A172 (cell line): ENCODE results near the gene MALT1. TPM values are rescaled to one million over a fixed set of nuclear protein-coding genes. Genes with fewer than 3 reads are reported as not detected.
"Not testable (repeated sequence)": the region's sequence is repeated elsewhere in the genome, so short reads cannot be mapped to it uniquely, and the experiment has no call there.

Source experiments
- DNase-seq: peaks from one replicate; pipeline ENCODE4 v3.0.0-alpha.2; 2015; ENCODE audit warnings: low spot score
- total RNA-seq: library from RNA; depleted of rRNA; stranded (reverse); fragments of >200 nt; shearing (Covaris generic); gene quantifications from 2 replicates; pipeline ENCODE4 v1.2.3, GENCODE V29; 2014; rRNA removed

The MALT1 gene, protein sequence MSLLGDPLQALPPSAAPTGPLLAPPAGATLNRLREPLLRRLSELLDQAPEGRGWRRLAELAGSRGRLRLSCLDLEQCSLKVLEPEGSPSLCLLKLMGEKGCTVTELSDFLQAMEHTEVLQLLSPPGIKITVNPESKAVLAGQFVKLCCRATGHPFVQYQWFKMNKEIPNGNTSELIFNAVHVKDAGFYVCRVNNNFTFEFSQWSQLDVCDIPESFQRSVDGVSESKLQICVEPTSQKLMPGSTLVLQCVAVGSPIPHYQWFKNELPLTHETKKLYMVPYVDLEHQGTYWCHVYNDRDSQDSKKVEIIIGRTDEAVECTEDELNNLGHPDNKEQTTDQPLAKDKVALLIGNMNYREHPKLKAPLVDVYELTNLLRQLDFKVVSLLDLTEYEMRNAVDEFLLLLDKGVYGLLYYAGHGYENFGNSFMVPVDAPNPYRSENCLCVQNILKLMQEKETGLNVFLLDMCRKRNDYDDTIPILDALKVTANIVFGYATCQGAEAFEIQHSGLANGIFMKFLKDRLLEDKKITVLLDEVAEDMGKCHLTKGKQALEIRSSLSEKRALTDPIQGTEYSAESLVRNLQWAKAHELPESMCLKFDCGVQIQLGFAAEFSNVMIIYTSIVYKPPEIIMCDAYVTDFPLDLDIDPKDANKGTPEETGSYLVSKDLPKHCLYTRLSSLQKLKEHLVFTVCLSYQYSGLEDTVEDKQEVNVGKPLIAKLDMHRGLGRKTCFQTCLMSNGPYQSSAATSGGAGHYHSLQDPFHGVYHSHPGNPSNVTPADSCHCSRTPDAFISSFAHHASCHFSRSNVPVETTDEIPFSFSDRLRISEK
- 66.7 and 69.0 TPM in 2 replicates for total RNA-seq

DNA sequence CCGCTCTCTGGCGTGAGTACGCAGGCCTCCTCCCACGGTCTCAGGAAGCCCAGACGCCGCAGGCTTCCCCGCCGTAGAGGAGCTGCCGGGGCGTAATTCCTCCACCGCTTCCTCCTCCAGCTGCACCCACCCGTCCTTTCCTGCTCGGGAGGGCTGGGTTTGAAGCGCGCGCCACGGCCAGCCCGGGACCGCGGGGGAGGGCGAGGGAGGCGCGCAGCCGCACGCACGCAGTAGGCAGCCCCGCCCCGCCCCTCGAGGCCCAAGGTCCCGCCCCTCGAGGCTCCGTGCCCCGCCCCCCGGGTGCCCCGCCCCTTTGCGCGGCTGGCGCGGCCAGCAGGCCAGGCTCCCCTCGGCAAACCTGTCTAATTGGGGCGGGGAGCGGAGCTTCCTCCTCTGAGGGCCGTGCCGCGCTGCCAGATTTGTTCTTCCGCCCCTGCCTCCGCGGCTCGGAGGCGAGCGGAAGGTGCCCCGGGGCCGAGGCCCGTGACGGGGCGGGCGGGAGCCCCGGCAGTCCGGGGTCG is at the start of gene MALT1:
TSS of gene MALT1 (plus strand) at position 355 of the 521 bp plus-strand sequence. CDS start 179 bp downstream, outside the sequence.
- DNase-seq = peak; percentile 61

DNA sequence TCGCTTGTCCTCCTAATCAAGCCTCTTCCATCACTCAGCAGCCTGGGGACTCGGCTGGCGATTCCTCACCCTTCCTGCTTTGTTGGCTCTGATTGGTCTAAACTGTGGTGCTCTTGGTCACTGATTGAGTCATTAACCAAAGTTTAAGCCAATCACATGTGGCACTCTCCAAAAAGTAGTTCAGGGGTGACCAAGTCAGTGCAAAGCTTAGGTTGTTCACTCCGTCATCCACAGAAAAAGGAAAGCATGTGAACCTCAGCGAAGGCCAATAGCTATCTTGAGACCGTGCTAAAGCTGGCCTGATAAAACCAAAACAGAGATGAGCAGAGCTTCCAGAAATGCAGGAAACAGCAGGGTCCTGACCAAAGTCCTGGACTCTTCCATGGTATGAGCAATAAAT is 47.3 kb upstream of the MALT1 start:
- no peak for DNase-seq

DNA sequence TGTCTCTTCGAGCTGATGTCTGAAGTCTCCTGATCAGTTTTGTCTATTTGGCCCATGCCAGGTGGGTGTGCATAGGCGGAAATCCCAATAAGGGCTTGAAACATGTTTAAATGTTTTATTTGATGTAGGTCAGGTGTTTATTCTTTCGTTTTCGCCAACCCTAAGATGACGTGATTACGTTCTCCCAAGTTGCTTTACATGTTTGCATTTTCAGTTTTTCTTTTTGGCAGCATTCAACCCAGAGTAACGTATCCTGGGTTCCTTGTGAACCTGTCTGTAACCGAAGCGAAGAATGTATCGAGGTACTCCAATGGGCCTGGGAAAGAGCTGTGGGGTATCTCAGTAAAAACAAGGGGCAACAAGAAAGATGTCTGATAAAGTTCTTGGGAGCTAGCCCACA is 45.4 kb upstream of the MALT1 start:
- DNase-seq = no peak

DNA sequence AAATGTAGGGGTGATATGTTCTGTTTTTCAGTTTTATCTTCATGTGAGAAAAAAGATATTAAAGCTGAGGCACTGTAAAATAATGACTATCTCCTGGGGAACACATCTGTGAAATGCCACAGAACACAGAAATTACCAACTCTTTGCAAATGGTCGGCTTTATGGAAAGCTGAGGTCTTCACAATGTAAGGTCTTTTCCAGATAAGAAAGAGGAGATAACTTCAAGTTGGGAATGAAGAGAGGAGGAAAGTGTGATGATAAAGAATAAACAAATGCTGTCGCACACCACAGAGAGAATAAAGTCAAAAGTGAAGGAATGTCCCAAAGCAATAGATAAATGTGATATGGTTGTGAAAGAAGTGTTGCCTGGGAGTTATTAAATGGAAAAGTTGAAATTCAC is 41.2 kb upstream of the MALT1 start:
- DNase-seq = no peak

DNA sequence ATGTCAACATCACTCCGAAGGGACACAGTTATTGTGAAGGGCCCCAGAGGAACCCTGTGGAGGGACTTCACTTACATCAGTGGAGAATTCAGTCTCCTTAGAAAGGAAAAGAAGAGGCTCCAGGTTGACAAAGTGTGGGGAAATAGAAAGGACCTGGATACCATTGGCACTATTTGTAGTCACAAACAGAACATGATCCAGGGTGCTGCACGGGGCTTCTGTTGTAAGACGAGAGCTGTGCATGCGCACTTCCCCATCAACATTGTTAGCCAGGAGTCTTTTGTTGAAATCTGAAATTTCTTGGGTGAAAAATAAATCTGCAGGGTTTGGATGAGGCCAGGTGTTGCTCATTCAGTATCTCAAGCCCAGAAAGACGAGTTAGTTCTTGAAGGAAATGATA is 40.0 kb upstream of the MALT1 start:
- no peak for DNase-seq

DNA sequence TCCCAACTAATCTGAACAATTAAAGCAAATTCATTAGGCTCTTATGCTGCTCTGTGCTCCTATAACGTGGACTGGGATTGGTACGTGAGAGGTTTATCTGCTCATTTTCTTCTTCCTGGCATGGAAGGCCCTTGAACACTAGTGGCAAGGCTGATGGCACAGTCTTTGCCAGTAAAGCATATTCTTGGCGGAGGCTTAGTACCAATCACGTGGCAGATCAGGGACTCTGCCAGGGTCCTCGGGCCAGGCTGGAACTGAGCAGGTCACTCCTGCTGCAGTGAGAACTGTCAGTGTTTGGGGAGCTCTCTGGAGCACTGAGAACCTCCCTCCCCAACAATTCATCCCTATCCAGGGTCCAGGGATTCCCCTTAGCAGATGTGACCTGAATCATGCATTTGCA is 38.7 kb upstream of the MALT1 start:
- DNase-seq = no peak

DNA sequence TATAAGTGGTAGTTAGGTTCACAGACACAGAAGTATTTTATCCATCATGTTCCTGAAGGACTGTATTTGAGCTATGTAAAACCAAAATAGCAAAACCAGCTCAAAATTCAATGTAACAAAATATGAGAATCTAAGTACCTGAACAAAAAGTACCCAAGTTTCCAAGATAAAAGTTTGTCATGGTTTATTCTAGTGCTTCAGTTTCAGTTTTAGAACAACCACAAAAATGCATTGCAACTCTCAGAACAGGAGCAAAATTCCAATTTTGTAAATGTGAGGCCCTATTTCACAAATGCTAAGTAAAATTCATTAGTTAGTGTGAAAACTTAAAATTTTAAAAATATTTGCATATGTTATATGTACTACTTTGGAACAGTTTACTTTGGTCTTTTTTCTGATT is 37.4 kb upstream of the MALT1 start:
- no peak for DNase-seq

DNA sequence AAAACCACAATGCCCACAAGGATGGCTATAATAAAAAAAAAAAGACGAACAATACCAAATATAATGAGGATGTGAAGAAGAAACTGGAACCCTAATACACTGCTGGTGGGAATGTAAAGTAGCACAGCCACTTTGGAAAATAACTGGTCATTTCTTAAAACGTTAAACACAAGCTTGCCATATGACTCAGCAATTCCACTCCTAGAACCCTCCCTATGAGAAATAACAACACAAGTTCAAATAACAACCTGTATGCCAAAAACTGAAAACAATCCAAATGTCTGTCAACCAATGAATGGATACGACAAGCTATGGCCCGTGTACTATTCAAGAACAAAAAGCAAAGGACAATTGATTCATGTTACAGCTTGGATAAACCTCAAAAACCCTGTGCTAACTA is 35.4 kb upstream of the MALT1 start:
- DNase-seq = peak; percentile 55

DNA sequence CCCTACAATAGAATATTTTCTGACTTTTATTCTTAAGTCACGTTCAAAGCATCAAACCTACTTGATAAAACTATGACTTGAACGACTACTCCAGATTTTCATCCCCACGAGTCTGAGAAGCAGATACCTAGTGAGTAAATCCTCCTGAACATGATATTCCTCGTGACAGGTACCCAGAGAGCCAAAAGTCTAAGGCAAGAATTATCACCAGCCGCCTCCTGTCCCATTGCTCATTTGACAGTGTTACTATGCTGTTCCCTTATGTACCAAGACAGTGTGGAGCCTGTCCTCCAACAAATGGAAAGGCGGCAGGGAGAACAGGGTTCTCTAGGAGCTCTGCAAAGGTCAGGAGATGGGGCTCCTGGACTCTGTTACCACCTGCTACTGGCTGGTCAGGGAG is 34.1 kb upstream of the MALT1 start:
- DNase-seq = no peak

DNA sequence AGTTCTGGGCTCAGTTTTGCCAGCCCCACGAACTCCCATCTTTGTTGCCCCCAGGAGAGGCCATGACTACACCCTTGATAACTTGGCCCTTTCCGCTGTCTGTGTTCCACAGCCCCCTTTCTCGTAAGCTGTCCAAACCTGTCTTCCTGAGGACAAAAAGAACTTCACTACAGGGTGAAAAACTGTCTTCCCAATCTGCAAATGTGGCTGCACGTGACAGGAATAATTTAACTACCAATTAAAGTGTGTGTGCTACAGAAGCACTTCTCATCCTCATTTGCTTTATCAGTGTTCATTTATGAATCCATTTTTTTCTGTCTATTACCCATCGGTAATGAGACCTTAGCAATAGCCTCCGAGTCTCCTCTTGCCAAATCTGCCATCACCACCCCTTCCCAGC is 33.3 kb upstream of the MALT1 start:
- DNase-seq = no peak

DNA sequence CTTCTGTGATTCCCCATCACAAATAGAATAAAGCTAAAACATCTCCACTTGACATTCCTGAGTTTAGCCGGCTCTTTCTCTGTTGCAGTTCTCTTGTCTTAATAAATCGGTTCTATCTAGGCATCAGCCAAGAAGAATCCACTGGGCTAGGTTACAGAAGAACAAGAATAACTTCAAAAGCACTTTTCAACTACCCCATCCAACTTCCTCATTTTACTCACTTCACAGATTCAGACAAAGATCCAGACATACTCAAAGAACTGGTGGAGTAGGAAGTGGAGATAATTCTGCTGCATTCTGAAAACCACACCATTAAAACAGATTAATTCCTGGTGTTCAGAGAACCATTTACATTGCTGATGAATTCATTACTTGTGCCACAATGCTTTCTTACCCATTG is 32.8 kb upstream of the MALT1 start:
- no peak for DNase-seq

DNA sequence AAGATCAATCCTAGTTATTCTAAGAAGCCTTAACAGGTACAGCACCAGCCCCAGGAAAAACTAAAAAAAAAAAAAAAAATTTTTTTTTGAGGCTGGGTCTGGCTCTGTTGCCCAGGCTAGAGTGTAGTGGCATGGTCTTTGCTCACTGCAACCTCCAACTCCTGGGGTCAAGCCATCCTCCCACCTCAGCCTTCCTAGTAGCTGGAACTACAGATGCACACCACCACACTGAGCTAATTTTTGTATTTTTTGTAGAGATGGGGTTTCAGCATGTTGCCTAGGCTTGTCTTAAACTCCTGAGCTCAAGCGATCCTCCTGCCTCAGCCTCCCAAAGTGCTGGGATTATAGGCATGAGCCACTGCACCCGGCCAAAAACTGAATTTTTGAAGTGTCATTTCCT is 32.0 kb upstream of the MALT1 start:
- no peak for DNase-seq

DNA sequence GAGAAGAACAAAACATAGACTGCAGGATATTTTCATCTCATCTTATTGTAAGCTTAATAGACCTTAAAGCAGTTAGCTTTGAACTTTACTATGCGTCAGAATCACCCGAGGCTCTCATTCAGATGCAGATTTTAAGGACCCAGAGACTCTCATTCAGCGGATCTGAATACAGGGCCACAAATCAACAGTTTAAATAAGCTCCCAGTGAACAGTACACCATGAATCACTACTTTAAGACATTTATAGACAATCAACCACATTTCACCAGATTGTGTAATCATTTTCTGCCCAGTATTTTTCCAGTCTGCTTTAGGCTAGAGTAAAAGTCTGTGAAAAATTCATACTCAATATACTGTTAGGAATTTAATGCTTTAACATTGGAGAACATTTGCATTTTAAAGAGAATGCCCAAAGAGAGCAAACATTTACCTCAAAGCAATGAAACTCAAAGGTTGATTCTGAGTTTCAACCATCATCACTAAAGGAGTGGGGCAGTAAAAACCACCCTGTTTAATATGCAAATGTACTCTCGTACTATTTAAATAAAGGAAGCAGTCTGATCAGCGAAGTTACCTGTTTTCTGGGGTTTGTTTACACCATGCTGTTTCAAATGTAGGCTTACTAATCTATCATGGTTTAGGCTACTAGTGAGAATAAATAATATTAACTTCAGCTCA is 31.4 kb upstream of the MALT1 start:
- peak; percentile 75 for DNase-seq

DNA sequence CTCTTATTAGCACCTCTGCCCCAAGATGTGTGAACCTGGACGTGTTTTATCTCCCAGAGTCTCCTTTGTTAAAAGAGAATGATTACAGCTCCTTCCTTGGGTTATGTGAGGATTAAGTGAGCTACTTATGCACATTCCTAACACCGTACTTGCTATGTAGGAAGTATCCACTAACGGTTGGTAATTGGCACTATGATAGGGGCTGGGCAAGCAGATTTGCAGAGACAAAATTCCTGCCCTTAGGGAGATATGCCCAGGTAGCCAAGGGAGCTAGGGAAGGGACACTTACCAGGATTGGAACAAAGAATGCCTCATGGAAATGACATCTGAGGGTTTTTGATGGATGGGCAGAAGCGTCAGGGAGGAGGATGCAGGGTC is 30.8 kb upstream of the MALT1 start:
- peak; percentile 62 for DNase-seq

DNA sequence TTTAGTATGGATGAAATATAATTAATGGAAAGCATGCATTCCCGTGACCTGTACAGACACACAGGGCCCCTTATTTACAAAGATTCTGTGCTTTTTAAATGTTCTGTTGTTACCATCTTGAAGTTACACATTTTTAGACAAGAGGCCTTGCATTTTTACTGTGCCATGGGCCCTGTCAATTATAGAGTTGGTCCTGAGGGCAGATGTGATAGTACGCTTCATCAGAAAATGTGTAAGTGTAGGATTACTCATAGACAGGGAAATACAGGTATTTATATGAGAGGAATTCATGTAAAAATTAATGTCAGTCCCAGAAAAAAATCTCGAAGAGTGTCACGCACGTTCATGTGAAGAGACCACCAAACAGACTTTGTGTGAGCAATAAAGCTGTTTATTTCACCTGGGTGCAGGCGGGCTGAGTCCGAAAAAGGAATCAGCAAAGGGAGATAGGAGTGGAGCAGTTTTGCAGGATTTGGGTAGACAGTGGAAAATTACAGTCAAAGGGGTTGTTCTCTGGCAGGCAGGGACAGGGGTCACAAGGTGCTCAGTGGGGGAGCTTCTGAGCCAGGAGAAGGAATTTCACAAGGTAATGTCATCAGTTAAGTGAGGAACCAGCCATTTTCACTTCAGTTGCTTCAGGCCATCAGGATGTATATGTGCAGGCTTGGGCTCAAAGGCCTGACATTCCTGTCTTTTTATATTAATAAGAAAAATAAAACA is 30.2 kb upstream of the MALT1 start:
- DNase-seq = no peak

DNA sequence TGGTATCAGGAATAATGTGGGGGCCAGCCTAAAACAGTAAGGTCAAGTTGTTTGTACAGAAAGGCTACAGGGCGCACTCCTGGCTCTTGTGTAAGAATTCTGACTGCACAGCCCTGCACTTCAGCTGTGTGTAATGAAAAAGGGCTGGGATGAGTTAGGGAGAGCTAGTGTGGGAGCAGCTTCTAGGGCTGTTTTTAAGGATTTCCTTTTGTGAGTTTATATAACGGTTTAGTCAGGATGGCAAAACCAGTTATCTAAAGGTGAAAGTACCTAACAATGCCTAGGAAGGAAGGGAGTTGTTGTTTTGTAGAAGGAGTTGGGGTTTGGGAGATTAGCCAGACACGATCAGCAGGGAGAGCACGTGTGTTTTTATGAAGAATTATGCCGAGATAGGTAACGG is 27.7 kb upstream of the MALT1 start:
- DNase-seq = not testable (repeated sequence)

DNA sequence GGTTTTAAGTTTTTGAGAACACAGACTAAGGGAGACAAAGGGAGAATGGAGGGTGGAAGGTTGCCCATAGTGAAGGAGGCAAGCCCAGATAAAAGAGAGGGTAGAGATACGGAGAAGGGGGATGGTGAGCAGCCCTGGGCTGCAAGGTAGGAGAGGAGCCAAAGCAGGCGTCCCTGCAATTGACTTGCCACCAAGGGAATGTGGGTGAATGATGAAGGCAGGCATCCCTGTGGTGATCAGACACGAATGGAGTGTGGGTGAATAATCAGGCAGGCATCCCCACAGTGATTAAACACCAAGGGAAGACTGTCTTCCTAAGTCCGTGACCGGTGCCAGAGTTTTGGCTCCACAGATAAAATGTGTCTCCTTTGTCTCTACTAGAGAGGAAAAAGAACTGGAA is 25.9 kb upstream of the MALT1 start:
- DNase-seq = peak; percentile 71

DNA sequence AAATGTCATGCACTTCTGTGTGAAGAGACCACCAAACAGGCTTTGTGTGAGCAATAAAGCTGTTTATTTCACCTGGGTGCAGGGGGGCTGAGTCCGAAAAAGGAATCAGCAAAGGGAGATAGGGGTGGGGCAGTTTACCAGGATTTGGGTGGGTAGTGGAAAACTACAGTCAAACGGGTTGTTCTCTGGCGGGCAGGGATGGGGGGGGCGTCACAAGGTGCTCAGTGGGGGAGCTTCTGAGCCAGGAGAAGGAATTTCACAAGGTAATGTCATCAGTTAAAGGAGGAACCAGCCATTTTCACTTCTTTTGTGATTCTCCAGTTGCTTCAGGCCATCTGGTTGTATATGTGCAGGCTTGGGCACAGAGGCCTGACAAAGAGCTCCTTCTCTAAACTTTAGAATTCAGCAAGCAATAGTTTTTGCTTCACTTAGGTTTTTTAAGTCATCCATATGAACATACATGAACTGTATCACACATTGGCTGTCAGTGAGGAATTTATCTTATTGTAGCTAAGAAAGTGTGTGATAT is 24.9 kb upstream of the MALT1 start:
- no peak for DNase-seq

DNA sequence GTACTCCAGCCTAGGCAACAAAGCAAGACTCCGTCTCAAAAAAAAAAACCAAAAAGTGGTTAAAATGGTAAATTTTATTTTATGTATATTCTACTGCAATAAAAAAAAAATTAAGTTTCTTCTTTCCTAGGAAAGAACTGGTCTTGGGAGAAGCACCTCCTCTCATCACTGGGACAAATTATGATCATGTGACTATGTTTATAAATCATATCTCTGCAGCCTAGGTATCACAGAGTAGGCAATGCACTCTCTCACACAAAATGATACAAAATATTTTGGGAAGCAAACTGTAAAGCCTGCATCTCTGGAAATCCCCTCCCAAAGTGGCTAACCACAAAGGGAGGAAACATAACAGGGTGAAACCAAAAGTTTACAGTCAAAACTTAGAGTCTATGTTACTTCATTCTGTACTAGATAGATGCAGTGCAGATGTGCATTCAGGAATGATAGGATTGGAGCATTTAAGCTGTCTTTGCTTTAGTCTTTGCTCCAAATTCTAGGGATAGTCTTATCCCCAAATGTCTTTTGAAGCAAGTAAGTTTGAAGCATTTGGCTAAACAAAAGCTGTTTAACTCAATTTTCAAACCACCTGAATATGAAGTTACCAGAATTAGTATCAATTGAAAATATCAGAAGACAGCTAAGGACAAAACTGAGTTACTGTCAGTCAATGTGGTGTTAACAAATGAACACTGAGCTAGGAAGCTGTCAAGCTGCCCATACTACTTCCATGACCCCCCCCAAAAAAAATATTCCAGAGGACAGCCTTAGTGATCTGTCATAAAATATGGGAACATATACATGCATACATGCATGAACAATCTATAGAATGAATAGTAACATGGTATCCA is 21.1 kb upstream of the MALT1 start:
- DNase-seq = no peak

DNA sequence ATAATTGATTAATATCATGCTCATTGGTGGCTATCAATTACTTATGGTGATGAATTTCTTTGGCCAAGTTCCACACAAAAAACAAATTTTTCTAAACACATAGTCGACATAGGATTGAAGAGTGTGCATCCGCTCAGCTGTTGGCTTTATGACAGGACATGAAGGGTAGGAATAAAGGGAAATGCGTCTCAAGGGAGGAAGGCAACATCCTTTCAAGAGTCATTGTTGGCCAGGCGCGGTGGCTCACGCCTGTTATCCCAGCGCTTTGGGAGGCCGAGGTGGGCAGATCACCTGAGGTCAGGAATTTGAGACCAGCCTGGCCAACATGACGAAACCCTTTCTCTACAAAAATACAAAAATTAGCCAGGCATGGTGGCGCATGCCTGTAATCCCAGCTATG is 20.4 kb upstream of the MALT1 start:
- not testable (repeated sequence) for DNase-seq
